ENCODE results near the gene LEKR1. TPM values are rescaled to one million over a fixed set of nuclear protein-coding genes. Genes with fewer than 3 reads are reported as not detected.

Gene LEKR1
- total and polyA plus RNA-seq, 3 experiments from 2014 or later: 0.55 to 0.64 (median 0.56) TPM

GRCh38 chr3:157069406-157069805, 243.3 kb downstream of the LEKR1 start:
- Mint-ChIP-seq H3K9me3 (no peaks in the 10 kb centered on the region), H3K4me3 (no peak overlapping the region), H3K27ac (peak overlapping the region in 5 of 8 donors; percentile 2 to 82 (median 12)), H3K27me3 (peaks cover 0 to 2% of the 10 kb centered on the region in 2 donors), H3K4me1 (peaks cover 44 to 53% (median 50%) of the 10 kb centered on the region in 3 donors), H3K36me3 (no peaks in the 10 kb centered on the region)
- H3K4me1 ChIP-seq (ENCODE audit: insufficient read depth, low read length): peaks cover 23% of the 10 kb centered on the region
- H3K9me3 ChIP-seq (ENCODE audit: low read length): no peaks in the 10 kb centered on the region
- H3K27ac ChIP-seq (ENCODE audit: low read depth, low read length): no peak overlapping the region
- H3K27me3 ChIP-seq (ENCODE audit: insufficient read depth, low read length, poor library complexity, severe bottlenecking): no peaks in the 10 kb centered on the region
- DNase-seq: no peak
- no peaks in the 10 kb centered on the region for H3K36me3 ChIP-seq (ENCODE audit: insufficient read depth, low read length)
- ChIA-PET POLR2A (no interaction called here), CTCF (interaction anchor here (1.2 to 3.5 kb wide), 2 partner anchors 12 to 396 kb away, joined by 3 to 16 read pairs; no protein-coding TSS in a partner anchor)
- no peak overlapping the region for H3K4me3 ChIP-seq (ENCODE audit: low read length)

GRCh38 chr3:157069846-157070677, 243.9 kb downstream of the LEKR1 start:
- H3K36me3 ChIP-seq (ENCODE audit: insufficient read depth, low read length): no peaks in the 10 kb centered on the region
- CTCF ChIA-PET: interaction anchor here (1.2 to 3.5 kb wide), 2 partner anchors 12 to 396 kb away, joined by 3 to 16 read pairs; partner anchors contain the start of gene TIPARP

GRCh38 chr3:157070678-157070999, 244.5 kb downstream of the LEKR1 start:
- ChIA-PET CTCF (interaction anchor here (1.2 to 3.5 kb wide), 2 partner anchors 11 to 397 kb away, joined by 3 to 16 read pairs; partner anchors contain the start of gene TIPARP), POLR2A (no interaction called here)
- Mint-ChIP-seq H3K27ac (peak overlapping the region in 1 of 8 donors; percentile 12), H3K36me3 (no peaks in the 10 kb centered on the region), H3K27me3 (peaks cover 0 to 2% of the 10 kb centered on the region in 2 donors), H3K4me3 (no peak overlapping the region), H3K9me3 (no peaks in the 10 kb centered on the region), H3K4me1 (peaks cover 42 to 52% (median 42%) of the 10 kb centered on the region in 3 donors)
- no peak overlapping the region for H3K4me3 ChIP-seq (ENCODE audit: low read length)
- no peaks in the 10 kb centered on the region for H3K36me3 ChIP-seq (ENCODE audit: insufficient read depth, low read length)
- no peaks in the 10 kb centered on the region for H3K9me3 ChIP-seq (ENCODE audit: low read length)
- no peaks in the 10 kb centered on the region for H3K27me3 ChIP-seq (ENCODE audit: insufficient read depth, low read length, poor library complexity, severe bottlenecking)
- H3K4me1 ChIP-seq (ENCODE audit: insufficient read depth, low read length): peaks cover 22% of the 10 kb centered on the region
- no peak for DNase-seq
- no peak overlapping the region for H3K27ac ChIP-seq (ENCODE audit: low read depth, low read length)

More at GRCh38 chr3:157069846-157070677, 243.9 kb downstream of the LEKR1 start:
- Histone ChIP-seq H3K9me3 (ENCODE audit: low read length) (no peaks in the 10 kb centered on the region), H3K4me3 (ENCODE audit: low read length) (no peak overlapping the region), H3K27me3 (ENCODE audit: insufficient read depth, low read length, poor library complexity, severe bottlenecking) (no peaks in the 10 kb centered on the region), H3K27ac (ENCODE audit: low read depth, low read length) (no peak overlapping the region), H3K4me1 (ENCODE audit: insufficient read depth, low read length) (peaks cover 23% of the 10 kb centered on the region)
- Mint-ChIP-seq H3K9me3 (no peaks in the 10 kb centered on the region), H3K4me1 (peaks cover 43 to 50% (median 45%) of the 10 kb centered on the region in 3 donors), H3K27me3 (peaks cover 0 to 2% of the 10 kb centered on the region in 2 donors), H3K27ac (peak overlapping the region in 5 of 8 donors; percentile 2 to 82 (median 12)), H3K4me3 (no peak overlapping the region), H3K36me3 (no peaks in the 10 kb centered on the region)
- no peak for DNase-seq
- POLR2A ChIA-PET: no interaction called here

GRCh38 chr3:157071744-157072525, 245.8 kb downstream of the LEKR1 start:
- H3K9me3 Mint-ChIP-seq: no peaks in the 10 kb centered on the region
- POLR2A ChIA-PET: no interaction called here
- H3K4me3 Mint-ChIP-seq: peak overlapping the region in 1 of 7 donors; percentile 28
- peaks cover 34 to 47% (median 36%) of the 10 kb centered on the region in 3 donors for H3K4me1 Mint-ChIP-seq
- Histone ChIP-seq H3K27me3 (ENCODE audit: insufficient read depth, low read length, poor library complexity, severe bottlenecking) (no peaks in the 10 kb centered on the region), H3K4me1 (ENCODE audit: insufficient read depth, low read length) (peaks cover 9% of the 10 kb centered on the region), H3K27ac (ENCODE audit: low read depth, low read length) (no peak overlapping the region), H3K36me3 (ENCODE audit: insufficient read depth, low read length) (no peaks in the 10 kb centered on the region), H3K9me3 (ENCODE audit: low read length) (no peaks in the 10 kb centered on the region), H3K4me3 (ENCODE audit: low read length) (no peak overlapping the region)
- CTCF ChIA-PET: interaction anchor here (0.9 to 3.5 kb wide), 2 partner anchors 9 to 10 kb away, joined by 3 to 16 read pairs; no protein-coding TSS in a partner anchor
- H3K27ac Mint-ChIP-seq: peak overlapping the region in 4 of 8 donors; percentile 54 to 66 (median 60)
- H3K36me3 Mint-ChIP-seq: no peaks in the 10 kb centered on the region
- no peak for DNase-seq
- H3K27me3 Mint-ChIP-seq: peaks cover 0 to 2% of the 10 kb centered on the region in 2 donors

GRCh38 chr3:157073810-157074209, 247.7 kb downstream of the LEKR1 start:
- no peaks in the 10 kb centered on the region for H3K36me3 ChIP-seq (ENCODE audit: insufficient read depth, low read length)
- no peaks in the 10 kb centered on the region for H3K9me3 ChIP-seq (ENCODE audit: low read length)
- H3K27me3 Mint-ChIP-seq: peaks cover 0 to 2% of the 10 kb centered on the region in 2 donors
- no peak overlapping the region for H3K4me3 ChIP-seq (ENCODE audit: low read length)
- H3K27ac Mint-ChIP-seq: peak overlapping the region in 1 of 8 donors; percentile 68
- no peaks in the 10 kb centered on the region for H3K4me1 ChIP-seq (ENCODE audit: insufficient read depth, low read length)
- H3K36me3 Mint-ChIP-seq: no peaks in the 10 kb centered on the region
- H3K27ac ChIP-seq (ENCODE audit: low read depth, low read length): no peak overlapping the region
- H3K9me3 Mint-ChIP-seq: no peaks in the 10 kb centered on the region
- H3K27me3 ChIP-seq (ENCODE audit: insufficient read depth, low read length, poor library complexity, severe bottlenecking): no peaks in the 10 kb centered on the region
- CTCF ChIA-PET: interaction anchor here (1.5 kb wide), 1 partner anchor 13 kb away, joined by 3 read pairs; no protein-coding TSS in a partner anchor
- H3K4me3 Mint-ChIP-seq: no peak overlapping the region
- peaks cover 18 to 33% (median 21%) of the 10 kb centered on the region in 3 donors for H3K4me1 Mint-ChIP-seq
- POLR2A ChIA-PET: no interaction called here
- no peak for DNase-seq

GRCh38 chr3:157074490-157074889, 248.3 kb downstream of the LEKR1 start:
- Mint-ChIP-seq H3K27me3 (peaks cover 0 to 2% of the 10 kb centered on the region in 2 donors), H3K9me3 (no peaks in the 10 kb centered on the region), H3K4me3 (no peak overlapping the region), H3K4me1 (peaks cover 14 to 27% (median 17%) of the 10 kb centered on the region in 3 donors), H3K36me3 (no peaks in the 10 kb centered on the region), H3K27ac (no peak overlapping the region)
- H3K27ac ChIP-seq (ENCODE audit: low read depth, low read length): no peak overlapping the region
- H3K27me3 ChIP-seq (ENCODE audit: insufficient read depth, low read length, poor library complexity, severe bottlenecking): no peaks in the 10 kb centered on the region
- no peak for DNase-seq
- CTCF ChIA-PET: no interaction called here
- no peaks in the 10 kb centered on the region for H3K4me1 ChIP-seq (ENCODE audit: insufficient read depth, low read length)
- H3K36me3 ChIP-seq (ENCODE audit: insufficient read depth, low read length): no peaks in the 10 kb centered on the region
- H3K4me3 ChIP-seq (ENCODE audit: low read length): no peak overlapping the region
- POLR2A ChIA-PET: no interaction called here
- H3K9me3 ChIP-seq (ENCODE audit: low read length): no peaks in the 10 kb centered on the region

GRCh38 chr3:157074981-157075380, 248.8 kb downstream of the LEKR1 start:
- no peaks in the 10 kb centered on the region for H3K36me3 Mint-ChIP-seq
- Histone ChIP-seq H3K4me1 (ENCODE audit: insufficient read depth, low read length) (no peaks in the 10 kb centered on the region), H3K4me3 (ENCODE audit: low read length) (no peak overlapping the region), H3K27me3 (ENCODE audit: insufficient read depth, low read length, poor library complexity, severe bottlenecking) (no peaks in the 10 kb centered on the region), H3K27ac (ENCODE audit: low read depth, low read length) (no peak overlapping the region), H3K9me3 (ENCODE audit: low read length) (no peaks in the 10 kb centered on the region), H3K36me3 (ENCODE audit: insufficient read depth, low read length) (no peaks in the 10 kb centered on the region)
- peaks cover 11 to 25% (median 17%) of the 10 kb centered on the region in 3 donors for H3K4me1 Mint-ChIP-seq
- CTCF ChIA-PET: interaction anchor here (2.0 kb wide), 1 partner anchor 8 kb away, joined by 7 read pairs; no protein-coding TSS in a partner anchor
- H3K9me3 Mint-ChIP-seq: no peaks in the 10 kb centered on the region
- no peak for DNase-seq
- no peak overlapping the region for H3K4me3 Mint-ChIP-seq
- H3K27me3 Mint-ChIP-seq: peaks cover 0 to 2% of the 10 kb centered on the region in 2 donors
- POLR2A ChIA-PET: no interaction called here
- H3K27ac Mint-ChIP-seq: peak overlapping the region in 2 of 8 donors; percentile 51 to 59

Data from CD8-positive, alpha-beta memory T cell (primary cell).